Kidney (tissue), 14 donors: ENCODE results near the gene PPP6R3. TPM values are rescaled to one million over a fixed set of nuclear protein-coding genes. Genes with fewer than 3 reads are reported as not detected.

ENCODE experiments used
- DNase-seq, 5 donors: peaks; one replicate each; pipeline ENCODE4 v3.0.0-alpha.2; 2013 to 2020
- FAIRE-seq: peaks from 2 replicates; lab custom pipeline; 2012; peaks lifted over from hg19 to GRCh38; lab: Jason Lieb, UNC
- H3K27ac ChIP-seq, 2 donors: one replicate each; pipeline ENCODE4 v1.7.0; 2013; ENCODE audit warnings: low read depth in 2 of 2, low read length in 2 of 2, inconsistent platforms in 1 of 2
- H3K27me3 ChIP-seq: one replicate; pipeline ENCODE4 v1.7.1; 2013; ENCODE audit warnings: low read length, inconsistent platforms; ENCODE audit not compliant: control insufficient read depth, insufficient read depth
- H3K36me3 ChIP-seq, 3 donors: one replicate each; pipeline versions ENCODE4 v1.7.0 to v1.7.1; 2013; ENCODE audit warnings: low read length in 3 of 3, control low read depth in 1 of 3, inconsistent platforms in 1 of 3; ENCODE audit not compliant: insufficient read depth in 3 of 3, control insufficient read depth in 2 of 3
- H3K4me1 ChIP-seq, 3 donors: one replicate each; pipeline versions ENCODE4 v1.7.0 to v1.7.1; 2013; ENCODE audit warnings: low read length in 3 of 3, inconsistent platforms in 1 of 3, low read depth in 1 of 3; ENCODE audit not compliant: control insufficient read depth in 2 of 3, insufficient read depth in 2 of 3
- H3K4me3 ChIP-seq, 3 donors: one replicate each; pipeline versions ENCODE4 v1.7.0 to v1.8.1; 2013; ENCODE audit warnings: low read length in 3 of 3, control low read depth in 1 of 3, inconsistent platforms in 1 of 3
- H3K9ac ChIP-seq, 3 donors: one replicate each; pipeline versions ENCODE4 v1.7.0 to v1.7.1; 2013; ENCODE audit warnings: low read length in 3 of 3, control low read depth in 1 of 3, inconsistent platforms in 1 of 3
- H3K9me3 ChIP-seq, 3 donors: one replicate each; pipeline versions ENCODE4 v1.7.0 to v1.7.1; 2013; ENCODE audit warnings: low read length in 3 of 3, control low read depth in 1 of 3, inconsistent platforms in 1 of 3; ENCODE audit not compliant: control insufficient read depth in 2 of 3, insufficient read depth in 1 of 3
- intact Hi-C: fragments of 100-400 bp; cut with DNase I; formaldehyde crosslinking; loops from one replicate; pipeline ENCODE4 v1.11.1; 2022
- polyA plus RNA-seq: library from polyadenylated mRNA; stranded (reverse); fragments of 350-450 nt; fragmentation: Illumina TruSeq; extraction: RNeasy Lipid Tissue Mini Kit (QIAGEN cat#74804); gene quantifications from one replicate; pipeline ENCODE4 v1.2.3, GENCODE V29; 2014; ENCODE audit warnings: low read depth, low replicate concordance; ENCODE audit not compliant: insufficient read depth
- total RNA-seq: library from RNA; stranded (reverse); fragmentation: NEBNext Ultra II Directional; extraction: Animal tissue kit (Norgen Biotek cat#: 25700); gene quantifications from one replicate; pipeline ENCODE4 v1.2.1, GENCODE V29; 2021
- TF ChIP-seq, protein P1 (sequence below): IDR thresholded peaks from 3 replicates; pipeline ENCODE4 v1.5.1; 2012; ENCODE audit warnings: mild to moderate bottlenecking, moderate library complexity, borderline replicate concordance; ENCODE audit not compliant: insufficient read depth; ENCODE audit errors: extremely low read depth
- donor health status: control.
- donor health status: control.
- donor health status: control.
- donor health status: control.
- donor health status: control.
- donor health status: DM: yes; HTN: yes; CAD: no.
- donor health status: Normal renal cell carcinoma (clear cell type).

PPP6R3 gene
- total and polyA plus RNA-seq, 2 donors from 2014 or later, result 30.3 to 108 TPM

DNA sequence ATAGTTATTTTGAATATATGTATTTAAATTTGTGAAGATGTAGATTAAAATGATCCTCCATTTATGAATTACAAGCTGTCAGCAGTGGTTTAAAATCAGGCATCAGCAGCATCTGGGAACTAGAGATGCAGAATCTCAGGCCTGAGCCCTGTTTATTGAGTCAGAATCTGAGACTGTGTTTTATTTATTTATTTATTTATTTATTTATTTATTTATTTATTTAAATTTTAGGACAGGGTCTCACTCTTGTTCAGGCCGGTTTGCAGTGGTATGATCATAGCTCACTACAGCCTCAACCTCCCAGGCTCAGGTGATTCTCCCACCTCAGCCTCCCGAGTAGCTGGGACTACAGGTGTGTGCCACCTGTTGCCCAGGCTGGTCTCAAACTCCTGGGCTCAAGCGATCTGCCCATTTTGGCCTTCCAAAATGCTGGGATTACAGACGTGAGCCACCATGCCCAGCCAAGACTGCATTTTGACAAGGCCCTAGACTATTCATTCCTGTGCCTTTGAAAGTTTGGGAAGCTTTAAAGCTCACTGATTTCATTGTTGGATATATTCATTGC is 70.7 kb downstream of the PPP6R3 start:
- Histone ChIP-seq H3K27ac (no peak overlapping the region), H3K36me3 (peaks cover 0 to 9% (median 3%) of the 10 kb centered on the region in 3 donors), H3K4me1 (peaks cover 0 to 32% (median 5%) of the 10 kb centered on the region in 3 donors), H3K9ac (no peak overlapping the region), H3K9me3 (no peaks in the 10 kb centered on the region), H3K27me3 (no peaks in the 10 kb centered on the region), H3K4me3 (no peak overlapping the region)
- no peak for DNase-seq
- TF ChIP-seq, protein P1, sequence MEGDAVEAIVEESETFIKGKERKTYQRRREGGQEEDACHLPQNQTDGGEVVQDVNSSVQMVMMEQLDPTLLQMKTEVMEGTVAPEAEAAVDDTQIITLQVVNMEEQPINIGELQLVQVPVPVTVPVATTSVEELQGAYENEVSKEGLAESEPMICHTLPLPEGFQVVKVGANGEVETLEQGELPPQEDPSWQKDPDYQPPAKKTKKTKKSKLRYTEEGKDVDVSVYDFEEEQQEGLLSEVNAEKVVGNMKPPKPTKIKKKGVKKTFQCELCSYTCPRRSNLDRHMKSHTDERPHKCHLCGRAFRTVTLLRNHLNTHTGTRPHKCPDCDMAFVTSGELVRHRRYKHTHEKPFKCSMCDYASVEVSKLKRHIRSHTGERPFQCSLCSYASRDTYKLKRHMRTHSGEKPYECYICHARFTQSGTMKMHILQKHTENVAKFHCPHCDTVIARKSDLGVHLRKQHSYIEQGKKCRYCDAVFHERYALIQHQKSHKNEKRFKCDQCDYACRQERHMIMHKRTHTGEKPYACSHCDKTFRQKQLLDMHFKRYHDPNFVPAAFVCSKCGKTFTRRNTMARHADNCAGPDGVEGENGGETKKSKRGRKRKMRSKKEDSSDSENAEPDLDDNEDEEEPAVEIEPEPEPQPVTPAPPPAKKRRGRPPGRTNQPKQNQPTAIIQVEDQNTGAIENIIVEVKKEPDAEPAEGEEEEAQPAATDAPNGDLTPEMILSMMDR, result no peak
- no peak for FAIRE-seq
- intact Hi-C loops, result no loop called here

DNA sequence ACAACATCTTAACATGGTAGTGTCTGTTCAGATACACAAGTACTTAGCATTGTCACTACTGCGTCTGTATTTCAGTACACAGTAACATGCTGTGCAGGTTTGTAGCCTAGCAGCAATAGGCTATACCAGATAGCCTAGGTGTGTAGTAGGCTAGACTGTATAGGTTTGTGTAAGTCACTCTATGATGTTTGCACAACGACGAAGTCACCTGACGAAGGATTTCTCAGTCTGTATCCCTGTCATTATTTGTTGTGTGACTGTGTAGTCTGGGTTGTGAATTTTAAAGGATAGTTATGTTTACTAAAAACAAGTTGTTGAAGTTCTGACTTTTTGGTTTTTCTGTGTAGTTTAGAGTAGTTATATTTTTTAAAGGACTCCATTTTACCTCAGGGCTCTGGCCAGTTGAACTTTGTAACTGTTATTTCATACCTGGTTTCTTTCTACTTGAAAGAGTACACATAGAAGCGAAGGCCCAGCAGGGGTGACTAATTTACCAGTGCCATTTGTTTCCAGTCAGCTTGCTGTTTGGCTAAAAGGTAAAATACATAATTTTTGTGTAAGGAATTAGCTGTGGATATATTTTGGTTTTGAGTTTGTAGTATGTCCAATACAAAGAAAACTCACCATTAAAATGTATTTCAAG is 72.3 kb downstream of the PPP6R3 start:
- Histone ChIP-seq H3K27ac (peak overlapping the region in 1 of 2 donors; percentile 51), H3K9me3 (no peaks in the 10 kb centered on the region), H3K27me3 (no peaks in the 10 kb centered on the region), H3K4me3 (no peak overlapping the region), H3K9ac (no peak overlapping the region), H3K4me1 (peaks cover 0 to 29% (median 2%) of the 10 kb centered on the region in 3 donors), H3K36me3 (peaks cover 0 to 2% (median under 1%) of the 10 kb centered on the region in 3 donors)
- TF ChIP-seq, protein P1, result no peak
- intact Hi-C loops, result no loop called here
- FAIRE-seq (no peak), DNase-seq (no peak)

DNA sequence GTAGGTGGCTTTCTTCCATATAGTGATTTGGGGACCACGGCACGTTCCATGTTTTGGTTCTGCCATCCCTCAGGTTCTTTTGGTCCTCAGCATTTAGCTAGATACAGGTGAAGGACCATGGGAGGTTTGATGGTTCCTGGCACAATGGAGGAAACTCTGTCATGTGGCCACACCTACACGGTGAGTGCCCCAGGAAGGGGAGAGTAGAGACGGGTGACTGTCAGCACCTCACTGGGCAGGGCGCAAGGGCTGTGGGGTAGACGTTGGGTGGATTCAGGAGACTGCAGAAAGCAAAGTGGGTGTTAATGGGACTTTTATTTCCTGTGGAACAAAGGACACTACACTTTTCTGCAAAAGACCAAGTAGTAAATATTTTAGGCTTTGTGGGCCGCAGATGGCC is 73.4 kb downstream of the PPP6R3 start:
- FAIRE-seq, result no peak
- no peak overlapping the region for H3K4me3 ChIP-seq
- no peak overlapping the region for H3K27ac ChIP-seq
- no peak for DNase-seq
- intact Hi-C loops, result no loop called here
- no peak overlapping the region for H3K9ac ChIP-seq
- peaks cover 0 to 12% (median 5%) of the 10 kb centered on the region in 3 donors for H3K36me3 ChIP-seq
- H3K4me1 ChIP-seq, result peaks cover 0 to 19% (median 2%) of the 10 kb centered on the region in 3 donors
- no peaks in the 10 kb centered on the region for H3K27me3 ChIP-seq
- H3K9me3 ChIP-seq, result no peaks in the 10 kb centered on the region
- TF ChIP-seq, protein P1, result no peak
